ENCODE measurements around the gene RSPH3.

The RSPH3 gene

DNA sequence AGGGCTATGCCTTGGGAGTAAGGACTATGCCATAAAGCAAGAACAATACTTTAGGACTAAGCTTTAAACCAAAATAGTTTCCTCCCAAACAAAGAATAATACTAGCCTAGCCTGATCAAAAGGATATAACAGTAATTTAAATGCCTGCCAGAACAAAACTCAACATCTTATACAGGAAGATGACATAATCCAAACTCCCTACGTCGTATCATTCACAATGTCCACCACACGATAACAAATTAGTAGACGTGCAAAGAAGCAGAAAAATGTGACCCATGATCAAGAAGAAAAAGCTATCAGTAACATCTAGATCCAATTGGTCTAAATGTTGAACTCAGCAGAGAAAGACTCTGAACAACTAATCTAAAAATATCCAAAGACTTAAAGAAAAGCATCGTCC lies 65.8 kb downstream of the RSPH3 start:
- no peak for ATAC-seq
- TF ChIP-seq ZFP30 (CRISPR knock-in tag; IDR thresholded peaks at IDR 0.05) (no peak), TOX (CRISPR knock-in tag; IDR thresholded peaks at IDR 0.05; ENCODE audit: borderline replicate concordance) (no peak), ZNF8 (CRISPR knock-in tag; IDR thresholded peaks at IDR 0.05) (no peak)
- TF ChIP-seq, protein P1, sequence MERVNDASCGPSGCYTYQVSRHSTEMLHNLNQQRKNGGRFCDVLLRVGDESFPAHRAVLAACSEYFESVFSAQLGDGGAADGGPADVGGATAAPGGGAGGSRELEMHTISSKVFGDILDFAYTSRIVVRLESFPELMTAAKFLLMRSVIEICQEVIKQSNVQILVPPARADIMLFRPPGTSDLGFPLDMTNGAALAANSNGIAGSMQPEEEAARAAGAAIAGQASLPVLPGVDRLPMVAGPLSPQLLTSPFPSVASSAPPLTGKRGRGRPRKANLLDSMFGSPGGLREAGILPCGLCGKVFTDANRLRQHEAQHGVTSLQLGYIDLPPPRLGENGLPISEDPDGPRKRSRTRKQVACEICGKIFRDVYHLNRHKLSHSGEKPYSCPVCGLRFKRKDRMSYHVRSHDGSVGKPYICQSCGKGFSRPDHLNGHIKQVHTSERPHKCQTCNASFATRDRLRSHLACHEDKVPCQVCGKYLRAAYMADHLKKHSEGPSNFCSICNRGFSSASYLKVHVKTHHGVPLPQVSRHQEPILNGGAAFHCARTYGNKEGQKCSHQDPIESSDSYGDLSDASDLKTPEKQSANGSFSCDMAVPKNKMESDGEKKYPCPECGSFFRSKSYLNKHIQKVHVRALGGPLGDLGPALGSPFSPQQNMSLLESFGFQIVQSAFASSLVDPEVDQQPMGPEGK (CRISPR knock-in tag; IDR thresholded peaks at IDR 0.05; ENCODE audit: borderline replicate concordance) = no peak
- TF ChIP-seq, protein P2, sequence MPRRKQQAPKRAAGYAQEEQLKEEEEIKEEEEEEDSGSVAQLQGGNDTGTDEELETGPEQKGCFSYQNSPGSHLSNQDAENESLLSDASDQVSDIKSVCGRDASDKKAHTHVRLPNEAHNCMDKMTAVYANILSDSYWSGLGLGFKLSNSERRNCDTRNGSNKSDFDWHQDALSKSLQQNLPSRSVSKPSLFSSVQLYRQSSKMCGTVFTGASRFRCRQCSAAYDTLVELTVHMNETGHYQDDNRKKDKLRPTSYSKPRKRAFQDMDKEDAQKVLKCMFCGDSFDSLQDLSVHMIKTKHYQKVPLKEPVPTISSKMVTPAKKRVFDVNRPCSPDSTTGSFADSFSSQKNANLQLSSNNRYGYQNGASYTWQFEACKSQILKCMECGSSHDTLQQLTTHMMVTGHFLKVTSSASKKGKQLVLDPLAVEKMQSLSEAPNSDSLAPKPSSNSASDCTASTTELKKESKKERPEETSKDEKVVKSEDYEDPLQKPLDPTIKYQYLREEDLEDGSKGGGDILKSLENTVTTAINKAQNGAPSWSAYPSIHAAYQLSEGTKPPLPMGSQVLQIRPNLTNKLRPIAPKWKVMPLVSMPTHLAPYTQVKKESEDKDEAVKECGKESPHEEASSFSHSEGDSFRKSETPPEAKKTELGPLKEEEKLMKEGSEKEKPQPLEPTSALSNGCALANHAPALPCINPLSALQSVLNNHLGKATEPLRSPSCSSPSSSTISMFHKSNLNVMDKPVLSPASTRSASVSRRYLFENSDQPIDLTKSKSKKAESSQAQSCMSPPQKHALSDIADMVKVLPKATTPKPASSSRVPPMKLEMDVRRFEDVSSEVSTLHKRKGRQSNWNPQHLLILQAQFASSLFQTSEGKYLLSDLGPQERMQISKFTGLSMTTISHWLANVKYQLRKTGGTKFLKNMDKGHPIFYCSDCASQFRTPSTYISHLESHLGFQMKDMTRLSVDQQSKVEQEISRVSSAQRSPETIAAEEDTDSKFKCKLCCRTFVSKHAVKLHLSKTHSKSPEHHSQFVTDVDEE (CRISPR knock-in tag; IDR thresholded peaks at IDR 0.05) = no peak

DNA sequence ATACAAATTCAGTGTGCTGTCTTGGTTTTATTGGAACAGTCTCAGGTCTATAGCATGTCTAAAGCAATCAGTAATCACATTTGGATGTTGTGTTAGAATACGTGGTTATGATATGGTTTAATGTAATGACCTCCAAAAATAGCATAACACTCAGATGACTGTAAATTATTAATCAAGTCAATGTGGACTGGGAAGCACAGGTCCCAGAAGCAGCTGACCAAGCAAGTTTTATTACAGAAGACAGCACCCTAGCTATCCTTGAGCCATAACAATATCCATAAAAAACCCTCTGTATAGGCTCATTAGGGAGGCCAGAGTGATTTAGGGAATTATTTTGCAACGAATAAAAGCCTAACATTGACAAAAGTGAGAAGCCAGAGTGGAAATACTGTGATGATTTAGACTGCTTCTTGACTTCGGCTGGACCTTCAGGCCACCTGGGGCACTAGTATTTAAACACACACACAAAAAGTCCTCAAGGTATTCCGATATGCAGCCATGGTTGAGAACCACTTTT lies 66.9 kb downstream of the RSPH3 start:
- TF ChIP-seq, protein P2 (CRISPR knock-in tag; IDR thresholded peaks at IDR 0.05) = no peak
- no peak for TF ChIP-seq ISL1 (CRISPR knock-in tag; IDR thresholded peaks at IDR 0.05)
- ATAC-seq = no peak

DNA sequence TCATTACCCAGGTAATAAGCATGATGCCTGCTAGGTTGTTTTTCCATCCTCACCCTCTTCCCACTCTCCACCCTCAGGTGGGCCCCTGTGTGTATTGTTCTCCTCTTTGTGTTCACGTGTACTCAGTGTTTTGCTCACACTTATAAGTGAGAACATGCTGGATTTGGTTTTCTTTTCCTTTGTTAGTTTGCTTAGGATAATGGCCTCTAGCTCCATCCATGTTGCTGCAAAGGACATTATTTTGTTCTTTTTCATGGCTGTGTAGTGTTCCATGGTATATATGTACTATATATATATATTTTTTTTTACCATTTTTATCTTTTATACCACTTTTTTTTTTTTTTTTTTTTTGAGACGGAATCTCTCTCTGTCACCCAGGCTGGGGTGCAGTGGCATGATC lies 71.9 kb downstream of the RSPH3 start:
- TF ChIP-seq SNAI2 (CRISPR knock-in tag; IDR thresholded peaks at IDR 0.05) = no peak
- TF ChIP-seq, protein P1 (CRISPR knock-in tag; IDR thresholded peaks at IDR 0.05; ENCODE audit: borderline replicate concordance) = no peak
- TF ChIP-seq BACH2 (CRISPR knock-in tag; IDR thresholded peaks at IDR 0.05; ENCODE audit: borderline replicate concordance) = no peak
- no peak for TF ChIP-seq CSDC2 (CRISPR knock-in tag; IDR thresholded peaks at IDR 0.05)
- TF ChIP-seq ZFP30 (CRISPR knock-in tag; IDR thresholded peaks at IDR 0.05) = no peak
- TF ChIP-seq ARNTL (CRISPR knock-in tag; IDR thresholded peaks at IDR 0.05; ENCODE audit: borderline replicate concordance, low read depth) = no peak
- no peak for TF ChIP-seq ESRRG (CRISPR knock-in tag; IDR thresholded peaks at IDR 0.05)
- TF ChIP-seq TCF4 (CRISPR knock-in tag; IDR thresholded peaks at IDR 0.05; ENCODE audit: borderline replicate concordance) = no peak
- TF ChIP-seq, protein P3, sequence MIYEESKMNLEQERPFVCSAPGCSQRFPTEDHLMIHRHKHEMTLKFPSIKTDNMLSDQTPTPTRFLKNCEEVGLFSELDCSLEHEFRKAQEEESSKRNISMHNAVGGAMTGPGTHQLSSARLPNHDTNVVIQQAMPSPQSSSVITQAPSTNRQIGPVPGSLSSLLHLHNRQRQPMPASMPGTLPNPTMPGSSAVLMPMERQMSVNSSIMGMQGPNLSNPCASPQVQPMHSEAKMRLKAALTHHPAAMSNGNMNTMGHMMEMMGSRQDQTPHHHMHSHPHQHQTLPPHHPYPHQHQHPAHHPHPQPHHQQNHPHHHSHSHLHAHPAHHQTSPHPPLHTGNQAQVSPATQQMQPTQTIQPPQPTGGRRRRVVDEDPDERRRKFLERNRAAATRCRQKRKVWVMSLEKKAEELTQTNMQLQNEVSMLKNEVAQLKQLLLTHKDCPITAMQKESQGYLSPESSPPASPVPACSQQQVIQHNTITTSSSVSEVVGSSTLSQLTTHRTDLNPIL (CRISPR knock-in tag; IDR thresholded peaks at IDR 0.05; ENCODE audit: low read depth) = no peak
- TF ChIP-seq, protein P2 (CRISPR knock-in tag; IDR thresholded peaks at IDR 0.05) = no peak
- TF ChIP-seq ZFP3 (CRISPR knock-in tag; IDR thresholded peaks at IDR 0.05) = no peak
- TF ChIP-seq ZNF8 (CRISPR knock-in tag; IDR thresholded peaks at IDR 0.05) = no peak
- TF ChIP-seq TOX (CRISPR knock-in tag; IDR thresholded peaks at IDR 0.05; ENCODE audit: borderline replicate concordance) = no peak
- TF ChIP-seq, protein P4, sequence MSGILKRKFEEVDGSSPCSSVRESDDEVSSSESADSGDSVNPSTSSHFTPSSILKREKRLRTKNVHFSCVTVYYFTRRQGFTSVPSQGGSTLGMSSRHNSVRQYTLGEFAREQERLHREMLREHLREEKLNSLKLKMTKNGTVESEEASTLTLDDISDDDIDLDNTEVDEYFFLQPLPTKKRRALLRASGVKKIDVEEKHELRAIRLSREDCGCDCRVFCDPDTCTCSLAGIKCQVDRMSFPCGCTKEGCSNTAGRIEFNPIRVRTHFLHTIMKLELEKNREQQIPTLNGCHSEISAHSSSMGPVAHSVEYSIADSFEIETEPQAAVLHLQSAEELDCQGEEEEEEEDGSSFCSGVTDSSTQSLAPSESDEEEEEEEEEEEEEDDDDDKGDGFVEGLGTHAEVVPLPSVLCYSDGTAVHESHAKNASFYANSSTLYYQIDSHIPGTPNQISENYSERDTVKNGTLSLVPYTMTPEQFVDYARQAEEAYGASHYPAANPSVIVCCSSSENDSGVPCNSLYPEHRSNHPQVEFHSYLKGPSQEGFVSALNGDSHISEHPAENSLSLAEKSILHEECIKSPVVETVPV (CRISPR knock-in tag; IDR thresholded peaks at IDR 0.05) = no peak
- no peak for TF ChIP-seq ISL1 (CRISPR knock-in tag; IDR thresholded peaks at IDR 0.05)
- no peak for ATAC-seq

Measured in SK-N-SH treated with all-trans-retinoic acid at 6 μM for 48 hours (cell line).